Measurements from ENCODE around the gene ZNF772.

- TF ChIP-seq CTCF (IDR thresholded peaks at IDR 0.05; ENCODE audit: low read length) (no peak), EZH2phosphoT487 (IDR thresholded peaks at IDR 0.05; ENCODE audit: low read length) (no peak), EZH2 (optimal IDR thresholded peaks at IDR 0.05; ENCODE audit: low read depth, low read length) (no peak)
Observed at GRCh38 chr19:57452307-57452706, 25.1 kb downstream of the ZNF772 start.

All from MM.1S (cell line).